ENCODE measurements around the gene CAB39L. TPM values are rescaled to one million over a fixed set of nuclear protein-coding genes. Genes with fewer than 3 reads are reported as not detected.

CAB39L gene
- polyA plus RNA-seq, 2 donors: 9.8 to 15.9 TPM

GRCh38 chr13:49367640-49368422 is 76.0 kb downstream of the CAB39L start:
- Histone ChIP-seq H3K27ac (ENCODE audit: low read depth in 2 of 2, low read length in 1 of 2) (peak overlapping the region in 1 of 2 donors; percentile 18), H3K4me1 (ENCODE audit: control insufficient read depth in 2 of 2, insufficient read depth in 2 of 2, low read length in 1 of 2) (no peaks in the 10 kb centered on the region), H3K4me3 (ENCODE audit: low read depth in 1 of 2, low read length in 2 of 2) (no peak overlapping the region), H3K27me3 (ENCODE audit: control insufficient read depth in 1 of 2, insufficient read depth in 2 of 2, low read length in 2 of 2) (no peaks in the 10 kb centered on the region), H3K9me3 (ENCODE audit: control insufficient read depth in 2 of 2, insufficient read depth in 1 of 2, low read depth in 1 of 2, low read length in 1 of 2) (no peaks in the 10 kb centered on the region), H3K36me3 (ENCODE audit: control insufficient read depth in 2 of 2, insufficient read depth in 2 of 2, low read length in 1 of 2) (no peaks in the 10 kb centered on the region)
- 53 to 57% methylated on average over 5 of the region's 5 CpGs for WGBS, 2 donors

DNA sequence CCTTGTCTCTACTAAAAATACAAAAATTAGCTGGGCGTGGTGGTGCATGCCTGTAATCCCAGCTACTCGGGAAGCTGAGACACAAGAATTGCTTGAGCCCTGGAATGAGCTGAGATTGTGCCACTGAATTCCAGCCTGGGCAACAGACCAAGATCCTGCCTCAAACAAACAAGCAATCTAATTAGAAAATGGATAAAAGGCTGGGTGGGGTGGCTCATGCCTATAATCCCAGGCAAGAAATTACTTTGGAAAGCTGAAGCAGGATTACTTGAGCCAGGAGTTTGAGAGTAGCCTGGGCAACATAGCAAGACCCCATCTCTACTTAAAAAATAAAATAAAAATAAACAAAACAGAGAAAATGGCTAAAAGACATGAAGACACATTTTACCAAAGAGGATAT is 77.0 kb downstream of the CAB39L start:
- no peaks in the 10 kb centered on the region for H3K27me3 ChIP-seq (ENCODE audit: control insufficient read depth in 1 of 2, insufficient read depth in 2 of 2, low read length in 2 of 2)
- H3K4me1 ChIP-seq (ENCODE audit: control insufficient read depth in 2 of 2, insufficient read depth in 2 of 2, low read length in 1 of 2): no peaks in the 10 kb centered on the region
- no peak overlapping the region for H3K27ac ChIP-seq (ENCODE audit: low read depth in 2 of 2, low read length in 1 of 2)
- H3K4me3 ChIP-seq (ENCODE audit: low read depth in 1 of 2, low read length in 2 of 2): no peak overlapping the region
- no peaks in the 10 kb centered on the region for H3K9me3 ChIP-seq (ENCODE audit: control insufficient read depth in 2 of 2, insufficient read depth in 1 of 2, low read depth in 1 of 2, low read length in 1 of 2)
- H3K36me3 ChIP-seq (ENCODE audit: control insufficient read depth in 2 of 2, insufficient read depth in 2 of 2, low read length in 1 of 2): no peaks in the 10 kb centered on the region
- 55 to 61% methylated on average over 2 of the region's 2 CpGs for WGBS, 2 donors

DNA sequence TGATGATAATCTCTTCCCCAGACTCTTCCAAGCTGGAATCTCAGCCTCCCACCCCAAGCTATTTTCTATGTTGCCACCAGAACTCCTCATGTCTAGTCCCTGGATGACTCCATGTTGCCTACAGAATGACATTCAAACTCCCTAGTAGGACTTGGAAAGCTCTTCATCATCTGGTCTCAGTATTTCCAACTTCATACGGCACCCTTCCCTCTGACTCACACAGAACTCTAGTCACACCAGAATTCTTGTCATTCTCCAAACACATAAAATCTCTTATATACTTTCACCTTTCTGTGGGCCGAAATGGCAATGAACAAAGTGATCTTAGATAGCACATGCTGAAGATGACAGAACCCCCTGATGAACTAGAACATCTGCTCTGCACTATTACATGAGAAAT is 86.2 kb downstream of the CAB39L start:
- 76 to 79% methylated on average over 2 of the region's 2 CpGs for WGBS, 2 donors
- Histone ChIP-seq H3K4me1 (ENCODE audit: control insufficient read depth in 2 of 2, insufficient read depth in 2 of 2, low read length in 1 of 2) (no peaks in the 10 kb centered on the region), H3K36me3 (ENCODE audit: control insufficient read depth in 2 of 2, insufficient read depth in 2 of 2, low read length in 1 of 2) (peaks cover 0 to 3% of the 10 kb centered on the region in 2 donors), H3K27ac (ENCODE audit: low read depth in 2 of 2, low read length in 1 of 2) (no peak overlapping the region), H3K9me3 (ENCODE audit: control insufficient read depth in 2 of 2, insufficient read depth in 1 of 2, low read depth in 1 of 2, low read length in 1 of 2) (no peaks in the 10 kb centered on the region), H3K4me3 (ENCODE audit: low read depth in 1 of 2, low read length in 2 of 2) (no peak overlapping the region), H3K27me3 (ENCODE audit: control insufficient read depth in 1 of 2, insufficient read depth in 2 of 2, low read length in 2 of 2) (no peaks in the 10 kb centered on the region)

DNA sequence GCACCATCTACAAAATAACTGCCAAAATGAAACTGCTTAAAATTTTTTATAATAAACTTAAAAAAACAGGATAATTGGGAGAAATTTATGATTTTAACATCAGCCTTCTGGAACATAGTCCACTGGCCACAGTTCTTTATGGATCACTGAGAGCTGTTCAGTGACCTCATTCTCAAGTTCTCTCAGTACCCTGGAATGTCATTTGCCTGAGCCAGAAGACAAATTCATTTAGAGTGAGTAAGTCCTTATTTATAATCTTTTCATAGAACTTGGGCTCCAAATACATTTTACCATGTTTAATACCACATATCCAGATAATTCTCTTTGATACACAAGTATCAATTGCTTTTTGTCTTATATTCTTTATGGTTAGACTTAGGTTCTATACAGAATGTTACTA is 87.6 kb downstream of the CAB39L start:
- no peak overlapping the region for H3K27ac ChIP-seq (ENCODE audit: low read depth in 2 of 2, low read length in 1 of 2)
- no peaks in the 10 kb centered on the region for H3K27me3 ChIP-seq (ENCODE audit: control insufficient read depth in 1 of 2, insufficient read depth in 2 of 2, low read length in 2 of 2)
- no peaks in the 10 kb centered on the region for H3K4me1 ChIP-seq (ENCODE audit: control insufficient read depth in 2 of 2, insufficient read depth in 2 of 2, low read length in 1 of 2)
- H3K9me3 ChIP-seq (ENCODE audit: control insufficient read depth in 2 of 2, insufficient read depth in 1 of 2, low read depth in 1 of 2, low read length in 1 of 2): no peaks in the 10 kb centered on the region
- no peak overlapping the region for H3K4me3 ChIP-seq (ENCODE audit: low read depth in 1 of 2, low read length in 2 of 2)
- peaks cover 0 to 3% of the 10 kb centered on the region in 2 donors for H3K36me3 ChIP-seq (ENCODE audit: control insufficient read depth in 2 of 2, insufficient read depth in 2 of 2, low read length in 1 of 2)

- H3K4me1 ChIP-seq (ENCODE audit: control insufficient read depth in 2 of 2, insufficient read depth in 2 of 2, low read length in 1 of 2): no peaks in the 10 kb centered on the region
- no peaks in the 10 kb centered on the region for H3K9me3 ChIP-seq (ENCODE audit: control insufficient read depth in 2 of 2, insufficient read depth in 1 of 2, low read depth in 1 of 2, low read length in 1 of 2)
- H3K4me3 ChIP-seq (ENCODE audit: low read depth in 1 of 2, low read length in 2 of 2): no peak overlapping the region
- H3K27me3 ChIP-seq (ENCODE audit: control insufficient read depth in 1 of 2, insufficient read depth in 2 of 2, low read length in 2 of 2): no peaks in the 10 kb centered on the region
- H3K27ac ChIP-seq (ENCODE audit: low read depth in 2 of 2, low read length in 1 of 2): no peak overlapping the region
- H3K36me3 ChIP-seq (ENCODE audit: control insufficient read depth in 2 of 2, insufficient read depth in 2 of 2, low read length in 1 of 2): peaks cover 0 to 3% of the 10 kb centered on the region in 2 donors
- WGBS, 2 donors: 78 to 86% methylated on average over 1 of the region's 1 CpG
Observed at GRCh38 chr13:49354719-49355118, 89.1 kb downstream of the CAB39L start.

GRCh38 chr13:49353908-49354307 is 90.0 kb downstream of the CAB39L start:
- no peak overlapping the region for H3K27ac ChIP-seq (ENCODE audit: low read depth in 2 of 2, low read length in 1 of 2)
- 71 to 76% methylated on average over 3 of the region's 3 CpGs for WGBS, 2 donors
- H3K36me3 ChIP-seq (ENCODE audit: control insufficient read depth in 2 of 2, insufficient read depth in 2 of 2, low read length in 1 of 2): no peaks in the 10 kb centered on the region
- no peaks in the 10 kb centered on the region for H3K4me1 ChIP-seq (ENCODE audit: control insufficient read depth in 2 of 2, insufficient read depth in 2 of 2, low read length in 1 of 2)
- H3K9me3 ChIP-seq (ENCODE audit: control insufficient read depth in 2 of 2, insufficient read depth in 1 of 2, low read depth in 1 of 2, low read length in 1 of 2): no peaks in the 10 kb centered on the region
- no peak overlapping the region for H3K4me3 ChIP-seq (ENCODE audit: low read depth in 1 of 2, low read length in 2 of 2)
- H3K27me3 ChIP-seq (ENCODE audit: control insufficient read depth in 1 of 2, insufficient read depth in 2 of 2, low read length in 2 of 2): no peaks in the 10 kb centered on the region

- no peaks in the 10 kb centered on the region for H3K36me3 ChIP-seq (ENCODE audit: control insufficient read depth in 2 of 2, insufficient read depth in 2 of 2, low read length in 1 of 2)
- WGBS, 2 donors: 56 to 76% methylated on average over 2 of the region's 2 CpGs
- no peaks in the 10 kb centered on the region for H3K9me3 ChIP-seq (ENCODE audit: control insufficient read depth in 2 of 2, insufficient read depth in 1 of 2, low read depth in 1 of 2, low read length in 1 of 2)
- no peak overlapping the region for H3K4me3 ChIP-seq (ENCODE audit: low read depth in 1 of 2, low read length in 2 of 2)
- no peaks in the 10 kb centered on the region for H3K27me3 ChIP-seq (ENCODE audit: control insufficient read depth in 1 of 2, insufficient read depth in 2 of 2, low read length in 2 of 2)
- H3K27ac ChIP-seq (ENCODE audit: low read depth in 2 of 2, low read length in 1 of 2): no peak overlapping the region
- H3K4me1 ChIP-seq (ENCODE audit: control insufficient read depth in 2 of 2, insufficient read depth in 2 of 2, low read length in 1 of 2): no peaks in the 10 kb centered on the region
Observed at GRCh38 chr13:49351871-49352270, 92.0 kb downstream of the CAB39L start.

DNA sequence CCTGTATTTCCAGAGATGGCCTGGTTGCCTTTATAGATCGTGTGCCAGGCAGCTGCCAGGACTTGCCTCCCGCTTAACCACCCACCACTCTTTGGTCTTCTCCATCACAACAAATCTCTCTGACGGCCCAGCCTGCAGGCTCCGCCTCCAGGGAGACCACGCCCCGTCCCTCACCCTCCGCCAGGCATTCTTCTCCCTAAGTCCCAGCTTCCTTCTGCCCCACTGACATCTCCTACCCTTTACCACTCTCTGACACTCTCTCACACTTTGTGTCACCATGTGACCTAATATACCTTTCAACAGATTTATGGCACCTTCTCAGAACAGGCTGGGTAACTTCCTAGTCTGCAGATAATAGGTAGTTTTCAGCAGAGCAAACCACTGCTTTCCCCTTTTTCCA is 95.1 kb downstream of the CAB39L start:
- Histone ChIP-seq H3K9me3 (ENCODE audit: control insufficient read depth in 2 of 2, insufficient read depth in 1 of 2, low read depth in 1 of 2, low read length in 1 of 2) (no peaks in the 10 kb centered on the region), H3K4me1 (ENCODE audit: control insufficient read depth in 2 of 2, insufficient read depth in 2 of 2, low read length in 1 of 2) (no peaks in the 10 kb centered on the region), H3K4me3 (ENCODE audit: low read depth in 1 of 2, low read length in 2 of 2) (no peak overlapping the region), H3K27ac (ENCODE audit: low read depth in 2 of 2, low read length in 1 of 2) (no peak overlapping the region), H3K36me3 (ENCODE audit: control insufficient read depth in 2 of 2, insufficient read depth in 2 of 2, low read length in 1 of 2) (no peaks in the 10 kb centered on the region), H3K27me3 (ENCODE audit: control insufficient read depth in 1 of 2, insufficient read depth in 2 of 2, low read length in 2 of 2) (no peaks in the 10 kb centered on the region)
- WGBS, 2 donors: 71 to 79% methylated on average over 7 of the region's 7 CpGs

GRCh38 chr13:49347650-49348385 is 96.0 kb downstream of the CAB39L start:
- Histone ChIP-seq H3K4me1 (ENCODE audit: control insufficient read depth in 2 of 2, insufficient read depth in 2 of 2, low read length in 1 of 2) (no peaks in the 10 kb centered on the region), H3K27ac (ENCODE audit: low read depth in 2 of 2, low read length in 1 of 2) (no peak overlapping the region), H3K27me3 (ENCODE audit: control insufficient read depth in 1 of 2, insufficient read depth in 2 of 2, low read length in 2 of 2) (no peaks in the 10 kb centered on the region), H3K36me3 (ENCODE audit: control insufficient read depth in 2 of 2, insufficient read depth in 2 of 2, low read length in 1 of 2) (no peaks in the 10 kb centered on the region), H3K4me3 (ENCODE audit: low read depth in 1 of 2, low read length in 2 of 2) (no peak overlapping the region), H3K9me3 (ENCODE audit: control insufficient read depth in 2 of 2, insufficient read depth in 1 of 2, low read depth in 1 of 2, low read length in 1 of 2) (no peaks in the 10 kb centered on the region)
- WGBS, 2 donors: 90 to 94% methylated on average over 23 of the region's 23 CpGs

DNA sequence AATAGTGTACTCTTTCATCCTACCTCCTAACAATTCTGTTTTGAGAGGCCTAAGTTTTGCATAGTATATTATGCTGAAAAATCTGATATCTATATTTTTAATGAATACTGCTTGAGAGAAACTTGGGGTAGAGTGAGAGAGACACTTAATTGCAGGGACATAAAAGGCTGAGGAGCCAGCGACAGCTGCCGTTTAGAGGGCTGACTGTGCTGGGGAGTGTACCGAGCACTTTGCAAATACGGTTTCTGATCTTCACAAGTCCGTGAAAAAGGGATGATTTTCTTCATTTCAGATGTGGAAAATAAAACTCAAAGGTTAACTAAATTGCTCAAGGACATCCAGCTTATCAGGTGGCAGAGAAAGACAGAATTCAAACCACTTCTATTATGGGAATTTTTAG is 97.4 kb downstream of the CAB39L start:
- no peaks in the 10 kb centered on the region for H3K27me3 ChIP-seq (ENCODE audit: control insufficient read depth in 1 of 2, insufficient read depth in 2 of 2, low read length in 2 of 2)
- no peaks in the 10 kb centered on the region for H3K9me3 ChIP-seq (ENCODE audit: control insufficient read depth in 2 of 2, insufficient read depth in 1 of 2, low read depth in 1 of 2, low read length in 1 of 2)
- H3K36me3 ChIP-seq (ENCODE audit: control insufficient read depth in 2 of 2, insufficient read depth in 2 of 2, low read length in 1 of 2): no peaks in the 10 kb centered on the region
- H3K27ac ChIP-seq (ENCODE audit: low read depth in 2 of 2, low read length in 1 of 2): no peak overlapping the region
- no peaks in the 10 kb centered on the region for H3K4me1 ChIP-seq (ENCODE audit: control insufficient read depth in 2 of 2, insufficient read depth in 2 of 2, low read length in 1 of 2)
- H3K4me3 ChIP-seq (ENCODE audit: low read depth in 1 of 2, low read length in 2 of 2): no peak overlapping the region
- 81 to 91% methylated on average over 5 of the region's 5 CpGs for WGBS, 2 donors
